SJCRH30 (cell line): Measurements from ENCODE around the gene PHGDH. TPM values are rescaled to one million over a fixed set of nuclear protein-coding genes. Genes with fewer than 3 reads are reported as not detected.

Source experiments
- DNase-seq, 2 experiments: peaks; one replicate each; pipeline ENCODE4 v3.0.0-alpha.2; 2015 to 2020
- H3K27ac ChIP-seq: fragments of 250-450 bp; sonication (Bioruptor Pico); 2 replicates; pipeline ENCODE4 v1.5.1; 2020; ENCODE audit warnings: mild to moderate bottlenecking, moderate library complexity
- H3K27me3 ChIP-seq: fragments of 250-450 bp; sonication (Bioruptor Pico); 2 replicates; pipeline ENCODE4 v1.5.1; 2020; ENCODE audit warnings: mild to moderate bottlenecking, moderate library complexity
- H3K36me3 ChIP-seq: fragments of 250-450 bp; sonication (Bioruptor Pico); 2 replicates; pipeline ENCODE4 v1.5.1; 2020; ENCODE audit warnings: mild to moderate bottlenecking, moderate library complexity
- H3K4me1 ChIP-seq: fragments of 250-450 bp; sonication (Bioruptor Pico); 2 replicates; pipeline ENCODE4 v1.5.1; 2020; ENCODE audit warnings: mild to moderate bottlenecking, moderate library complexity
- H3K4me3 ChIP-seq: fragments of 250-450 bp; sonication (Bioruptor Pico); 2 replicates; pipeline ENCODE4 v1.5.1; 2020; ENCODE audit warnings: mild to moderate bottlenecking, moderate library complexity
- H3K9me3 ChIP-seq: fragments of 250-450 bp; sonication (Bioruptor Pico); replicated peaks from 2 replicates; pipeline ENCODE4 v1.5.1; 2020; ENCODE audit warnings: mild to moderate bottlenecking, moderate library complexity
- total RNA-seq: library from RNA; depleted of rRNA; stranded (reverse); fragments of >200 nt; shearing (Covaris generic); gene quantifications from 2 replicates; pipeline ENCODE4 v1.2.3, GENCODE V29; 2014; rRNA removed

Gene PHGDH
- total RNA-seq, 1 experiment from 2014 or later, result 160 TPM

GRCh38 chr1:119791377-119791776, 79.6 kb downstream of the PHGDH start:
- Histone ChIP-seq H3K36me3 (no peaks in the 10 kb centered on the region), H3K27ac (no peak overlapping the region), H3K27me3 (no peaks in the 10 kb centered on the region), H3K9me3 (peaks cover 3% of the 10 kb centered on the region; the same call in 1 of the 2 replicates), H3K4me1 (peaks cover 31% of the 10 kb centered on the region), H3K4me3 (no peak overlapping the region)
- no peak for DNase-seq

Other genes starting within 250 kb of the PHGDH start
- not detected in 2 replicates for gene HSD3B1, start 204.7 kb upstream of the PHGDH start, total RNA-seq
- gene ZNF697, start 63.7 kb upstream of the PHGDH start, total RNA-seq, result 6.2 and 7.6 TPM in 2 replicates
- gene HMGCS2, start 57.0 kb downstream of the PHGDH start, total RNA-seq, result not detected in 2 replicates
- gene REG4, start 99.5 kb downstream of the PHGDH start, total RNA-seq, result 0.08 TPM in 1 of 2 replicates, not detected in the other
- not detected in 2 replicates for gene ADAM30, start 184.6 kb downstream of the PHGDH start, total RNA-seq